HepG2 (cell line): Measurements from ENCODE around the gene HORMAD2. TPM values are rescaled to one million over a fixed set of nuclear protein-coding genes. Genes with fewer than 3 reads are reported as not detected.

Experiments
- AKAP8 ChIP-seq: sonication (generic); formaldehyde crosslinking; IDR thresholded peaks from 2 replicates; pipeline ENCODE4 v1.5.1; 2020; ENCODE audit warnings: mild to moderate bottlenecking, missing genetic modification reagents
- ATM ChIP-seq: fragments of 450-650 bp; IDR thresholded peaks from 2 replicates; pipeline ENCODE4 v1.7.1; 2017; ENCODE audit warnings: mild to moderate bottlenecking, borderline replicate concordance
- ESRRA ChIP-seq: sonication (generic); formaldehyde crosslinking; IDR thresholded peaks from 2 replicates; pipeline ENCODE4 v1.5.1; 2020; ENCODE audit warnings: mild to moderate bottlenecking, low read depth, missing genetic modification reagents
- GFI1 ChIP-seq: sonication (generic); formaldehyde crosslinking; IDR thresholded peaks from 2 replicates; pipeline ENCODE4 v1.5.0; 2020; ENCODE audit warnings: missing genetic modification reagents, mild to moderate bottlenecking, borderline replicate concordance
- HDAC1 ChIP-seq: sonication (generic); formaldehyde crosslinking; IDR thresholded peaks from 2 replicates; pipeline ENCODE4 v1.5.1; 2020; ENCODE audit warnings: mild to moderate bottlenecking, missing genetic modification reagents
- ISL2 ChIP-seq: sonication (generic); formaldehyde crosslinking; IDR thresholded peaks from 2 replicates; pipeline ENCODE4 v1.5.0; 2020; ENCODE audit warnings: missing genetic modification reagents
- MAZ ChIP-seq, 2 experiments: sonication (generic) in 1 of 2; formaldehyde crosslinking in 1 of 2; IDR thresholded peaks; 2 replicates each; pipeline versions ENCODE4 v1.5.0 to v1.6.1; 2012 to 2020; ENCODE audit warnings: low read depth in 2 of 2, mild to moderate bottlenecking in 2 of 2, borderline replicate concordance in 1 of 2, improper control_type of control experiment in 1 of 2, low read length in 1 of 2, missing genetic modification reagents in 1 of 2, moderate library complexity in 1 of 2
- SMAD1 ChIP-seq: sonication (generic); formaldehyde crosslinking; IDR thresholded peaks from 2 replicates; pipeline ENCODE4 v1.4.0; 2020; ENCODE audit warnings: missing genetic modification reagents, low read depth, mild to moderate bottlenecking, borderline replicate concordance
- THAP9 ChIP-seq: sonication (generic); formaldehyde crosslinking; IDR thresholded peaks from 2 replicates; pipeline ENCODE4; 2020; ENCODE audit warnings: missing genetic modification reagents, mild to moderate bottlenecking, borderline replicate concordance
- ZKSCAN8 ChIP-seq: IDR thresholded peaks from 2 replicates; pipeline ENCODE4 v1.6.1; 2016; ENCODE audit warnings: borderline replicate concordance, missing genetic modification reagents, missing compliant biosample characterization
- ZNF274 ChIP-seq: sonication (generic); formaldehyde crosslinking; IDR thresholded peaks from 2 replicates; pipeline ENCODE4 v1.5.1; 2020; ENCODE audit warnings: mild to moderate bottlenecking, missing genetic modification reagents
- ZNF331 ChIP-seq: sonication (generic); formaldehyde crosslinking; IDR thresholded peaks from 2 replicates; pipeline ENCODE4 v1.4.0; 2020; ENCODE audit warnings: missing genetic modification reagents
- ZNF674 ChIP-seq: sonication (generic); formaldehyde crosslinking; IDR thresholded peaks from 2 replicates; pipeline ENCODE4 v1.5.0; 2020; ENCODE audit warnings: low read depth, mild to moderate bottlenecking, missing genetic modification reagents
- ZNF737 ChIP-seq: sonication (generic); formaldehyde crosslinking; IDR thresholded peaks from 2 replicates; pipeline ENCODE4 v1.5.0; 2020; ENCODE audit warnings: missing genetic modification reagents, mild to moderate bottlenecking, borderline replicate concordance
- ZNF749 ChIP-seq: sonication (generic); formaldehyde crosslinking; IDR thresholded peaks from 2 replicates; pipeline ENCODE4 v1.8.0; 2022; ENCODE audit warnings: mild to moderate bottlenecking, missing genetic modification reagents, moderate library complexity, borderline replicate concordance
- polyA plus RNA-seq, 8 experiments: library from polyadenylated mRNA; depleted of rRNA in 3 of 8; stranded (reverse) in 7 of 8; unstranded in 1 of 8; fragments of >200 nt; fragmentation: Illumina TruSeq in 4 of 8; extraction: Trizol in 4 of 8; gene quantifications; 2 replicates each; pipeline versions ENCODE4 v1.2.1 to v1.2.3, GENCODE V29; 2011 to 2016; ENCODE audit warnings: low read depth in 4 of 8, missing spikeins in 1 of 8, mixed read lengths in 1 of 8; ENCODE audit not compliant: insufficient read depth in 1 of 8
- total RNA-seq, 5 experiments: library from RNA; depleted of rRNA; stranded (reverse); fragments of >200 nt; fragmentation: Illumina TruSeq; extraction: Trizol; gene quantifications; 2 replicates each; pipeline ENCODE4 v1.2.3, GENCODE V29; 2016; ENCODE audit warnings: low read depth in 1 of 5
- TF ChIP-seq, protein P1 (sequence below): sonication (generic); formaldehyde crosslinking; IDR thresholded peaks from 2 replicates; pipeline ENCODE4 v1.8.0; 2022; ENCODE audit warnings: mild to moderate bottlenecking, missing genetic modification reagents; ENCODE audit not compliant: insufficient replicate concordance
- TF ChIP-seq, protein P2 (sequence below): sonication (generic); formaldehyde crosslinking; IDR thresholded peaks from 2 replicates; pipeline ENCODE4 v1.5.1; 2020; ENCODE audit warnings: mild to moderate bottlenecking, missing genetic modification reagents, moderate library complexity
- TF ChIP-seq, protein P3 (sequence below): sonication (generic); formaldehyde crosslinking; IDR thresholded peaks from 2 replicates; pipeline ENCODE4 v1.4.0; 2020; ENCODE audit warnings: mild to moderate bottlenecking, missing genetic modification reagents, borderline replicate concordance

Gene HORMAD2
- total and polyA plus RNA-seq, 2 of the 13 experiments (the other 11 are each of a cell fraction or from before 2014, with no cell fraction given) = not detected

DNA sequence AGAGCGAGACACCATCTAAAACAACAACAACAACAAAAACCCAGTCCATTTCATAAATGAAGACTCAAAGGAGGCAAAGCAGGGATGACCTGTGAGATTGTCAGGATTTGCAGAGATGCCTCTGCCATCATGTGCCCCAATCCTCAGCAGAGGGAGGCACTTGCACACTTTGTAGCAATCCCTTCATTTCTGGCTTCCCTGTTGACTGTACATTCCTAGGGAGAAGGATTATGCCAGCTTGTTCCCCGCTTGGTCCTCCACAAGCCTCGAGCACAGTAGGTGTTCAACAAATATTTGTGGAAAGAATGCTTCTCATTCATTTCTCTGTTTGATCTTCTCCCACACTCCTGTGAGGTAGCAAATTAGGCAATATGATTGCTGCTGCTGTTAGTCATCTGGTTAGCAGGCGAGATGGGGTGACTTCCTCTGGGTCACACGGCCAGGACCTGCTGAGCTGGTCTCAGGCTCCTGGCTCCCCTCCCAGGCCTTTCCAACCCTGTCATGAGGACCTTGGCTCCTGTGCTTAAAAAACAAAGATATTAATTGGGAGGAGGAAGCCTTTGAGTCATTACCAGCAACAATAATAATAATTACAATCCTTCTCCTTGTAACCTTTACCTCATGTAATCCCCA is 132.2 kb downstream of the HORMAD2 start (continued):
- TF ChIP-seq ZNF749 (CRISPR knock-in tag) (0 out of 2 replicates have a peak, but pooled peaks have one; percentile 39), ISL2 (CRISPR knock-in tag) (peak; percentile 69; the same call in 1 of the 2 replicates), MAZ (IDR thresholded peaks at IDR 0.05; ENCODE audit: borderline replicate concordance, low read depth, low read length) (no peak), MAZ (CRISPR knock-in tag; IDR thresholded peaks at IDR 0.05; ENCODE audit: low read depth) (no peak), ESRRA (CRISPR knock-in tag) (no peak), SMAD1 (CRISPR knock-in tag) (no peak), HDAC1 (peak; percentile 56; the same call in 1 of the 2 replicates), ZNF674 (CRISPR knock-in tag) (no peak), THAP9 (CRISPR knock-in tag) (no peak), AKAP8 (no peak), ZNF737 (CRISPR knock-in tag) (no peak), ZNF331 (CRISPR knock-in tag) (peak; percentile 78), GFI1 (CRISPR knock-in tag) (peak; percentile 76), ZNF274 (CRISPR knock-in tag) (no peak), ATM (no peak), ZKSCAN8 (CRISPR knock-in tag) (peak; percentile 89; the same call in 1 of the 2 replicates)
- TF ChIP-seq, protein P1, sequence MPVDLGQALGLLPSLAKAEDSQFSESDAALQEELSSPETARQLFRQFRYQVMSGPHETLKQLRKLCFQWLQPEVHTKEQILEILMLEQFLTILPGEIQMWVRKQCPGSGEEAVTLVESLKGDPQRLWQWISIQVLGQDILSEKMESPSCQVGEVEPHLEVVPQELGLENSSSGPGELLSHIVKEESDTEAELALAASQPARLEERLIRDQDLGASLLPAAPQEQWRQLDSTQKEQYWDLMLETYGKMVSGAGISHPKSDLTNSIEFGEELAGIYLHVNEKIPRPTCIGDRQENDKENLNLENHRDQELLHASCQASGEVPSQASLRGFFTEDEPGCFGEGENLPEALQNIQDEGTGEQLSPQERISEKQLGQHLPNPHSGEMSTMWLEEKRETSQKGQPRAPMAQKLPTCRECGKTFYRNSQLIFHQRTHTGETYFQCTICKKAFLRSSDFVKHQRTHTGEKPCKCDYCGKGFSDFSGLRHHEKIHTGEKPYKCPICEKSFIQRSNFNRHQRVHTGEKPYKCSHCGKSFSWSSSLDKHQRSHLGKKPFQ (CRISPR knock-in tag) = no peak
- TF ChIP-seq, protein P2, sequence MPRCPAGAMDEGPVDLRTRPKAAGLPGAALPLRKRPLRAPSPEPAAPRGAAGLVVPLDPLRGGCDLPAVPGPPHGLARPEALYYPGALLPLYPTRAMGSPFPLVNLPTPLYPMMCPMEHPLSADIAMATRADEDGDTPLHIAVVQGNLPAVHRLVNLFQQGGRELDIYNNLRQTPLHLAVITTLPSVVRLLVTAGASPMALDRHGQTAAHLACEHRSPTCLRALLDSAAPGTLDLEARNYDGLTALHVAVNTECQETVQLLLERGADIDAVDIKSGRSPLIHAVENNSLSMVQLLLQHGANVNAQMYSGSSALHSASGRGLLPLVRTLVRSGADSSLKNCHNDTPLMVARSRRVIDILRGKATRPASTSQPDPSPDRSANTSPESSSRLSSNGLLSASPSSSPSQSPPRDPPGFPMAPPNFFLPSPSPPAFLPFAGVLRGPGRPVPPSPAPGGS = no peak
- TF ChIP-seq, protein P3, sequence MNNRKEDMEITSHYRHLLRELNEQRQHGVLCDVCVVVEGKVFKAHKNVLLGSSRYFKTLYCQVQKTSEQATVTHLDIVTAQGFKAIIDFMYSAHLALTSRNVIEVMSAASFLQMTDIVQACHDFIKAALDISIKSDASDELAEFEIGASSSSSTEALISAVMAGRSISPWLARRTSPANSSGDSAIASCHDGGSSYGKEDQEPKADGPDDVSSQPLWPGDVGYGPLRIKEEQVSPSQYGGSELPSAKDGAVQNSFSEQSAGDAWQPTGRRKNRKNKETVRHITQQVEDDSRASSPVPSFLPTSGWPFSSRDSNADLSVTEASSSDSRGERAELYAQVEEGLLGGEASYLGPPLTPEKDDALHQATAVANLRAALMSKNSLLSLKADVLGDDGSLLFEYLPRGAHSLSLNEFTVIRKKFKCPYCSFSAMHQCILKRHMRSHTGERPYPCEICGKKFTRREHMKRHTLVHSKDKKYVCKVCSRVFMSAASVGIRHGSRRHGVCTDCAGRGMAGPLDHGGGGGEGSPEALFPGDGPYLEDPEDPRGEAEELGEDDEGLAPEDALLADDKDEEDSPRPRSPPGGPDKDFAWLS (CRISPR knock-in tag) = no peak
